Fibroblast of skin of right quadriceps (primary cell): ENCODE data around the gene GPBP1.
A peak's percentile ranks its signal among the peaks of the same experiment; 100 is the strongest.
"Not testable (repeated sequence)": the region's sequence is repeated elsewhere in the genome, so short reads cannot be mapped to it uniquely, and the experiment has no call there.

ENCODE experiments used
- DNase-seq: peaks from one replicate; pipeline ENCODE4 v3.0.0-alpha.2; 2013

GPBP1 gene, protein sequence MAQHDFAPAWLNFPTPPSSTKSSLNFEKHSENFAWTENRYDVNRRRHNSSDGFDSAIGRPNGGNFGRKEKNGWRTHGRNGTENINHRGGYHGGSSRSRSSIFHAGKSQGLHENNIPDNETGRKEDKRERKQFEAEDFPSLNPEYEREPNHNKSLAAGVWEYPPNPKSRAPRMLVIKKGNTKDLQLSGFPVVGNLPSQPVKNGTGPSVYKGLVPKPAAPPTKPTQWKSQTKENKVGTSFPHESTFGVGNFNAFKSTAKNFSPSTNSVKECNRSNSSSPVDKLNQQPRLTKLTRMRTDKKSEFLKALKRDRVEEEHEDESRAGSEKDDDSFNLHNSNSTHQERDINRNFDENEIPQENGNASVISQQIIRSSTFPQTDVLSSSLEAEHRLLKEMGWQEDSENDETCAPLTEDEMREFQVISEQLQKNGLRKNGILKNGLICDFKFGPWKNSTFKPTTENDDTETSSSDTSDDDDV

DNA sequence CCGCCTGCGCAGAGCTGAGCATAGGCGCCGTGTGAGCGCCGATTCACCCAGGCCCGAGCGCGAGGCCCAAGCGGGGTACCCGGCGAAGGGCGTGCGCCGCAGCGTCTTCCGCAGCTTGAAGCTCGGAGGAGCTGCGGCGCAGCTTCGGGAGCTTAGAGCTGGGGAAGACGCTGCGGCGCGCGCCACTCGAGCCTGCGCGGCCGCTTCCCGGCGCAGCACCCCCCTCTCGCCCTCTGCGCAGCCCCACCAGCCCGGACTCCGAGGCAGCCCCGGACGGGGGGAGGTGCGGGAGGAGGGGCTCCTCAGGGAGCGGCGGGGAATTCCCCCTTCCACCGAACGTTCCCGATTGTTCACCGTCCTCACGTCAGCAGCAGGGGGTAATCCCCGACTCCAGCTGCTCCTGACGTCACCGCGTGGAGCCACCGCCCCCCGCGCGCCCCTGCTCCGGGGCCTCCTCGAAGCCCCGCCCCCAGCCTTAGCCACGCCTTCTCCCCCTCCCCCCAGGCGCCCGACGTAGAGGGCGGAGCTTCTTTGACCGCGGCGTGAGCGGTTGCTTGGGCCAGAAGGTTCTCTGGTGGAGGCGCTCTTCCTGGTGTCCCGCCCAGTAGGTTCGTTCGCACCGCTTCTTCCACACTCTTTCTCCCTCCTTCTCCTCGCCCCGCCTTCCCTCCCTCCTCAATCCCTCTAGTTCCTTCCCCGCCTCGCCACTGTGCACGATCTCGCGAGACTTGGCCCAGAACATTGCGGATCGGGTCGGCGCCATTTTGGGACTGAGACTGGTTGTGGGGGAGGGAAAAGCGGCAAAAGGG is at the start of gene GPBP1:
GPBP1 (plus strand) TSS at position 741 of the 809 bp plus-strand sequence. CDS start 40,072 bp downstream, outside the sequence.
- peak; percentile 100 for DNase-seq

DNA sequence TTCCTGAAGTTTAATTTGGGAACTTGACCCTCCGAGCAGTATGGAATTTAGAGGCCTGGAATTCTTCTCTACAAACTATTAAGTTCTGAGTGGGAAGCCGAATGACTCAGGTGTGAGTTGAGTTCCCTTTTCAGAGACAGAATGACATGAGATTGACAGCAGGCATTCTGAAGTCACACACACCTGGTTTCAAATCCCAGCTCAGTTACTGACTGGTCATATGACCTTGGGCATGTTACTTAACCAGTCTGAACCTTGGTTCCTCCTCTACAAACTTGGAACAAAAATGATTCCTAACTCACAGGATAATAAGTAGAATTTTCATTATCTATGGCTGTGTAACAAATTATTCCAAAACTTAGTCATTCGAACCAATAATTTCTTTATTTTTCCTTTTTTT is 45.5 kb upstream of the GPBP1 start:
- no peak for DNase-seq

DNA sequence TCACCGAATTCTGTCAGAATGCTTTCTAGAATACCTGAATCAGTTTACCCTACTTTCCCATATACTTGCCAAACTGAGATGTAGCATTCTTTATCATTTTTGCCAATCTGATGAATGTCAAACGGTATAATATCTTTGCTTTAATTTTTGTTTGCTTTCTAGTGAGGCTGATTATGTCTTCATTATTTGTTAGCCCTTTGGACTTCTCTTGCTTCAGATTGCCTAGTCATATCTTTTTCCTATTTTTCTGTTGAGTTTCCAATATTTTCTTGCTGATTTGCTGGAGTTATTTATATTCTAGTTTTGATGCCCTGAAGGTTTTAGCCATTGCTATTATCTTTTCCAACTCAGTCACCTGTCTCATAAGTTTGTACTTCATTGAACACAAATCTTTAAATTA is 40.3 kb upstream of the GPBP1 start:
- no peak for DNase-seq

DNA sequence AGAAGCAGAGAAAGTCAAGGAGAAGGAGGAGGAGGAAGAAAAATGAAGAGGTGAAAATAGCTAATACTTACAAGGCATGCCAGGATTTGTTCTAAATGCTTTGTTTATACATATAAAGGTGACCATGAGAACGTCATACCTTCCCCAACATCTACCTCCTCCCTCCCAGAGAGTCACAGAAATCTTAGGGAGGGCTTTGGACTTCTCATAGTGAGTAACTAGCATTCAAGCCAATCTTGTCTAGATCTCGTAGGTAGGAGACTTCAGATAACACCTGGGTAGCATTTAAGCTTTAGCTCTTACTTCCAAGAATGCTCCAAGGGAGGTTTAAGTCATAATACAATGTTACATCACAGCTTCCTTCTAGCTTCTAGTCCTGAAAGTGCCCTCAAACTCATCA is 36.5 kb upstream of the GPBP1 start:
- DNase-seq: no peak

DNA sequence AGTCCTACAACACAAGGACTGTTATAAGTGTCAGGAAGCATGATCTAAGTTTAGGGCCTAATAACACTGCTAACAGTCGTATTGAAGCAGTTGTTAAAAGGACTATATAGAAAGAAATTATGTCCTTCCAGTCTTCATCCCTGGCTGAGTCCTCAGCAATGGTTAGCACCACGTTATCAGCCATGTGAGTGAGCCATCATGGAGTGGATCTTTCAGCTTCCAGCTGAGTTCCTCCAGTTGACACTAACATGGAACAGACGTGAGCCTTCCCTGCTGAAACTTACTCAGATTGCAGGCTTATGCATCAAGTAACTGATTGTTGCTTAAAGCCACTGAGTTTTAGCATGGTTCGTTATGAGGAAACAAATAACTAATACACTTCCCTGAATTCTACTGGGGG is 21.5 kb upstream of the GPBP1 start:
- DNase-seq: no peak

DNA sequence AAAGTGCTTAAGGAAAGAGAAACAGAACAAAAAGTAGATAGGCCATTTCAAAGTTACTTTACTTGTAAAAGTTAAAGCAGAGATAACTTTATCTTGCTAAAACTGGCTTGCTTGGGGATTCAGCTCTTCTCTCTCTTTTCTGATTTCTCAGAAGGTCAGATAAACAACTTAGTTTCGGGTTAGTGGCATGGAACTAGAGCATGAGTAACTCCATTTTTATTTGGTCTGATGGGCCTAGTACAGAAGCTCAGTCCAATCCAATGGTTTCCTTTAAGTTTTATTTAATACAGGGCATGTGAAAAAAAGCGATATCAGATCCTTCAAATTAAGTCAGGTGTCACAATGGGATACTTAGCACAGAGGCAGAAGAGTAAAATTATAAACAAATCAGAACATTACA is 18.8 kb upstream of the GPBP1 start:
- no peak for DNase-seq

DNA sequence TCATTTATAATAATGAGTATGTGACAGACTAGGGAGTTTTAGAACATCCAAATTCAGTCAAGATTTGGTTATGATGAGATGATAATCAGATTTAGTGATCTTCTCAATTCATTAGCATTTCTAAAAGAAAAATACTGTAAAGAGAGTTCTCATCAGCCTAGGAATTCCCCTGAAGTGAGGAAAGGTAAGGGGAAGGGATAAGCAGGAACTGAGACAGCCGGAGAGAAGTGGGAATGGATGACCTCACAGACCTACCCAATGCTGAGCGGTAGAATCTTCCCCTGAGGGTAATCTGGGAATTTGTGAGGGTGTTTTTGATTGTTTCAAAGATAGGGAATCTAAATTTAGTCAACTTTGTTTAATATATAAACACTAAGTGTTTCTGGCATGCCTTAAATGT is 16.7 kb upstream of the GPBP1 start:
- no peak for DNase-seq

DNA sequence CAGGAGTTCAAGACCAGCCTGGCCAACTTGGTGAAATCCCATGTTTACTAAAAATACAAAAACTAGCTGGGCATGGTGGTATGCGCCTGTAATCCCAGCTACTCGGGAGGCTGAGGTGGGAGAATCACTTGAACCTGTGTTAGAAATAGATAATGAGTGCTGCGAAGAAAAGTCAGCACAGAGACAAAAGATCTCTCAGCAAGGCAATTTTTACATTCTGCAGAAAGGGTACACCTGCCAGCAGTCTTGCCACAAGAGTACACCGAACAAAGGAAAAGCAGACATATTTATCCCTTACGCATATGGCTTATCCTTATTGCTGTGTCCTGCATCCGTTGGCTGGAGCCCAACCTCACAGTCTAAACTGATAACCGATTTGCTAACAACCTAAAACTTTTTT is 16.2 kb upstream of the GPBP1 start:
- DNase-seq: no peak

DNA sequence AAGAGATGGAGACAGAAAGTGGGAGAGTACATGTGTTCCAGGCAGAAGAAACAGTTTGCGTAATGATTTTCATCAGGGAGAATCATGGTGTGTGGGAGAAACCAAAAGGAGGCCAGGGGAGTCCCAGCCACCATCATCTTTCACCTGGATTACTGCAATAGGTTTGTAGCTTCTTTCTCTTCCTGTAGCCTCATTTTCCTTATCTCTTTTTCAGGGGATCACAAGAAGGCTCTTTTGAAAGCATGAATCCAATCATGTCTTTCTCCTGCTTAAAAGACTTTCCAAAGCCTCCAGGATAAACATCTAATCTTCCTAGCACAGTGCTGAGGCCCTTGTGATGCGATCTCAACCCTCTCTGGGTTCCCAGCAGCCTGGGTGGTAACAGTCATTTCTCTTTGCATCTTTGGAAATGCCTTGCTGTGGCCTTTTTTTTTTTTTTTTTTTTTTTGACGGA is 10.3 kb upstream of the GPBP1 start:
- DNase-seq: no peak

DNA sequence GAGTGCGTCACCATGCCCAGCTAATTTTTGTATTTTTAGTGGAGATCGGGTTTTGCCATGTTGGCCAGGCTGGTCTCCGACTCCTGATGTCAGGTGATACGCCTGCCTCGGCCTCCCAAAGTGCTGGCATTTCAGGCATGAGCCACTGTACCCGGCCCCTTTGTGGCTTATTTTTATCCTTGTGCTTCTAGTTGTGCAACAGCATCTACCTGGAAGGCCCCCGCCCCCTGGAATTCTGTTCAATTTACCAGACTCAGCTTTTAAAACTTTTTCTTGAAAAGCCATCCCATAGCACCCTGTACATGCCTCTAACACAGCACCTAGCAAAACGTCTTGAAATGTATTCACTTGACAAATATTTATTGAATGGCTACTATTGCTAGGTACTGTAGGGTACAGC is 9.7 kb upstream of the GPBP1 start:
- DNase-seq: no peak

DNA sequence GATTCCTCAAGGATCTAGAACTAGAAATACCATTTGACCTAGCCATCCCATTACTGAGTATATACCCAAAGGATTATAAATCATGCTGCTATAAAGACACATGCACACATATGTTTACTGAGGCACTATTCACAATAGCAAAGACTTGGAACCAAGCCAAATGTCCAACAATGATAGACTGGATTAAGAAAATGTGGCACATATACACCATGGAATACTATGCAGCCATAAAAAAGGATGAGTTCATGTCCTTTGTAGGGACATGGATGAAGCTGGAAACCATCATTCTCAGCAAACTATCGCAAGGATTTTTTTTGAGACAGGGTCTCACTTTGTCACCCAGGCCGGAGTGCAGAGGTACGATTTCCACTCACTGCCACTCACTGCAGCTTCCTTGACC is 8.7 kb upstream of the GPBP1 start:
- DNase-seq: not testable (repeated sequence)

DNA sequence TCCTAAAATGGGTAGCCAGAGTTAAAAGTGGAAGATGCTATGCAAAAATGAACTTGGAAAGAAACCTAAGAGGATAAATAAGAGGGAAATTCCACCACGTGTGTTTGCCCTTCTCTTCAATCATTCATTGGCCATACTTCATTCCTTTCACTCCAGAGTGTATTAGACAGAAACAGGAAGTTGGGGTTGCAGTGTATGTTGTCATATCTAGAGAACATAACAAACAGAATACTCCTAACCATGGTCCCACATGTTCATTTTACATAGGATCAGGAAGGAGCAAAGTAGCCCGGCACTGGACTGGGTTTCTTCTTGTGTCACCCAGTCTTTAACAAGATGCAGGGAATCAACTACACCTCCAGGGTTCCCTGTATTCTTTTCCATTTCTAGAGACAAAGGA is 7.6 kb upstream of the GPBP1 start:
- DNase-seq: no peak

DNA sequence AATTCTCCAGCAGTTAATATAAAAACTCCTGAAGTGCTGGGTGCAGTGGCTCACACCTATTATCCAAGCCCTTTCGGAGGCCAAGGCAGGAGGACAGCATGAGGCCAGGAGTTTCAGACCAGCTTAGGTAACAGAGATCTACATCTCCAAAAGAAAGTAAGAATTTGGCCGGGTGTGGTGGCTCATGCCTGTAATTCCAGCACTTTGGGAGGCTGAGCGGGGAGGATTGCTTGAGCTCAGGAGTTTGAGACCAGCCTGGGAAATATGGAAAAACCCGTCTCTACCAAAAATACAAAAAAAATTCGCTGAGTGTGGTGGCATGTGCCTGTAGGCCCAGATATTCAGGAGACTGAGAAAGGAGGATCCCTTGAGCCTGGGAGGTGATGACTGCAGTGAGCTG is 6.7 kb upstream of the GPBP1 start:
- DNase-seq: no peak

DNA sequence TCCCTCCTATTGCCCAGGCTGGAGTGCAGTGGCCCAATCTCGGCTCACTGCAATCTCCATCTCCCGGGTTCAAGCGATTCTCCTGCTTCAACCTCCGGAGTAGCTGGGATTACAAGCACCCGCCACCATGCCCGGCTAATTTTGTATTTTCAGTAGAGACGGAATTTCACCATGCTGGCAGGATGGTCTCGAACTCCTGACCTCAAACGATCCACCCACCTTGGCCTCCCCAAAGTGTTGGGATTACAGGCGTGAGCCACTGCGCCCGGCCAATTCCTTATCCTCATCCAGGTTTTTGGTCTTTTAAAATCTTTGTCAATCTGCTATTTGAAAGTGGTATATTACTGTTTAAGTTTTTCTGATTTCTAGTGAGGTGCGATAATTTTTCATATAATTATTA is 3.7 kb upstream of the GPBP1 start:
- not testable (repeated sequence) for DNase-seq

DNA sequence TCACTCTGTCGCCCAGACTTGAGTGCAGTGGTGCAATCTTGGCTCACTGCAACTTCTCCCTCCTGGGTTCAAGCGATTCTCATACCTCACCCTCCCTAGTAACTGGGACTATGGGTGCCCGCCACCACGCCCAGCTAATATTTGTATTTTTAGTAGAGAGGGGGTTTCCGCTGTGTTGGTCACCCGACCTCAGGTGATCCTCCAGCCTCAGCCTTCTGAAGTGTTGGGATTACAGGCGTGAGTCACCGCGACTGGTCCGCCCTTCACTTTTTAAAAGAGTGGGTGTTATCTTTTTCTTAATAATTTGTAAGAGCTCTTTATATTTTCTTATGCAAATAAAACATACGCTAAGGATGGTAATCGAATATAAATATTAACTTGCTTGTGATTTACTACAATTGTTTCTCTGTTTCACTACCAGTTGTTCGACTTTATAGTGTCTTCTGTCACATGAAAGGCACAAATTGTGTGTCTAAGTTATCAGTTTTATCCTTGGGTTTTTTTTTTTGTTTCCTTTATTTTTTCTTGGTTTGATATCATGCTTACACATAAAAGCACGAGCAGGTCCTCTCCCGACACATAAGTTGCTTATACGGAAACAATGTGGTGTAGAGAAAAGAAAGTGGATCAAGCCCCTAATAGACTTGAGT is 1.9 kb upstream of the GPBP1 start:
- DNase-seq: no peak

DNA sequence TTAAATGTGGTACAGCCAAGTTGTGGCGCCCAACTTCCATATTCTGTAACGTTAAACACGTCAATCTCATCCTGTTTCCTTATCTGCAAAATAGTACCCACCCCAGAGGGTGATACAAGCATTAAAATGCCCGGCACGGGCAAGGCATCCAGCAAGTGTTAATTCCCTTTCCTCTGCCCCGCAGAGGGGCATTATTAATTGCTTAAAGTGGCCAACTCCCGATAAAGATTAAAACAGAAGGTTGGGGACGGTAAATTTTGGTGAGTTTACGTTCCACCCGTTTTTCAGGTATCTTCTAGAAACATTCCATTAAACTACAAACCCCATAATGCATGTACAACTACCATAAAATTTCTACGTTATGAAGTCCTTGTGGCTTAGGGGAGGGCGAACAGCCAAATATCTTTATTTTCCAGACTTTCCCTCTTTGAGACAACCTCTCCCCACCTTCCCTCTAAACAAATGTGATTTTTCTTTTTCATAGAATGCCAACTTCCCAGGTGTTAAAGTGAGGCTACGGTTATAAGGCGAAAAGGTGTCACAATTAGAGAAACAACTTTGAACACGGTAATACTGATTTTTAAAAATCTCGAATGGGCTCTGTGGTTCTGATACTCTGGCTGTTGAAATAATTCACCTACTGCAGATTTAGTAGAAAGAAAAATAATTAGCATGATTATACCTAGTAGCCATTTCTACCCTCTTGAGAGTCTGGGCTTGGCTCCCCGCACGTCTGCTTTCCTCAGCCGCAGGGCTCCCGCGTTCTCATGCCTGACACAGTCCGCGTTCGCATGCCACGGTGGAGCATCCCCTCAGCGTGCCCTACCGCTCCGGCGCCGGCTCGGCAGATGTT is 1.2 kb upstream of the GPBP1 start:
- DNase-seq: no peak

DNA sequence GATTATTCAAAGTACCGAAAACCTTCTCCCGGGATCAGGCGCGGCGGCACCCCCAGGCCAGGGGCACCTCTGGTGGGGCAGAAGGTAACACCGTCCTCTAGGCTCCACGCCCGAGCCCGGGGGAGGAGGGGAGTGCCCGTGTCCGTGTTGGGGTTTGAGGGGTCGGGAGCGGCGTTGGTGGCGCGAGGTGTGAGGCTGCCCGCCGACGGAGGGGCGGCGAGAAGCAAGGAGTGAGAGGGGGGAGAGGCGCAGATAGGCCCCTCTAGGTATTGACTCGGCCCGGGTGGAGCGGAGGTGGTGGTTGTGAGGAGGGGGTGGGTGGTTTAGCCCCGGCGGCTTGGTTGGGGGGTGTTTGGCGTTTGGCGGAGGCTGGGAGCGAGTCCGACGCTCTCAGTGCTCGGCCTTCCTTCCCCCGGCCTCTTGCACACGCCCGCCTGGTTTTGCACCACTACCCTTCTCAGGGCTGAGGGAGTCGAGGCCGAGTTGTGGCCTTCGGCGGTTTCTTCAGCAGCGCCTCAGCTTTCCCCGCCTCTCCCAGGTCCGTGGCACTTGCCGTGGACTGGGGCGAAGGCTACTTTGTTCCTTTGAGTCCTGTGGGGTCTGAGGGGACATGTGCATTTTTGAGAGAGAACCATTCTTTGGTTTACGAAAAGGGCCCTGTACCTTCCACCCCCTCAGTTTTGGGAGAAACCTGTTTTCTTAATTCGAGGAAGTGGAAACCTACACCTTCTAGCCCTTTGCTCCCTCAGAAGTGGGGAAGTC is 450 bp downstream of the GPBP1 start:
- peak; percentile 22 for DNase-seq

DNA sequence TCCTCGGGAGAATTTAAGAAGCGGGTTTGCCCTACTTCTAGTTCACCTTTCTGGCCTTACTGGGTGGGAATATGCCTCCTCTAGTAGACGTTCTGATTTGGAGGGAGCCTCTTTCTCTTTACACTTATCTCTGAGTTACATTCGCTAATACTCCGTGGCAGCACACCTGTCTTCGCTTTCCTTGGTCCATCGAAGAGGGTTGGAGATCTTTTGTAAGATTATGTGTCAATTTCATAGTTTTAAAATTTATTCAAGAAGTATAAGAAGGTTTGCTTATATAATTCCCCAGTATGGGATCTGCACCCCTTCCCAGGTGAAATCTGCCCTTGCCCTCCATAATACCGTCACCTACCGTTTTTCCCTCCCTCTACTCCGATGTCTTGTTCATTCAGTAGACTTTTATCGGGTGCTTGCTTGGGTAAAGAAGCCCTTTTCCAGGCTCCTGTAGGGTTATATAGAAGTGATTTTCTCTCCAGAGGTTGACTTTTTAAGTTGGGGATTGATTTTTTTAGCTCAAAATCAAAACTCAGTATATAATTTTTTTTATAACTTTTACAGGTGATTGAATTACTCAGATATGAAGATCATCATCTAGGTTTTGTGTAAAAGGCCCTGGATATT is 1.1 kb downstream of the GPBP1 start:
- no peak for DNase-seq

DNA sequence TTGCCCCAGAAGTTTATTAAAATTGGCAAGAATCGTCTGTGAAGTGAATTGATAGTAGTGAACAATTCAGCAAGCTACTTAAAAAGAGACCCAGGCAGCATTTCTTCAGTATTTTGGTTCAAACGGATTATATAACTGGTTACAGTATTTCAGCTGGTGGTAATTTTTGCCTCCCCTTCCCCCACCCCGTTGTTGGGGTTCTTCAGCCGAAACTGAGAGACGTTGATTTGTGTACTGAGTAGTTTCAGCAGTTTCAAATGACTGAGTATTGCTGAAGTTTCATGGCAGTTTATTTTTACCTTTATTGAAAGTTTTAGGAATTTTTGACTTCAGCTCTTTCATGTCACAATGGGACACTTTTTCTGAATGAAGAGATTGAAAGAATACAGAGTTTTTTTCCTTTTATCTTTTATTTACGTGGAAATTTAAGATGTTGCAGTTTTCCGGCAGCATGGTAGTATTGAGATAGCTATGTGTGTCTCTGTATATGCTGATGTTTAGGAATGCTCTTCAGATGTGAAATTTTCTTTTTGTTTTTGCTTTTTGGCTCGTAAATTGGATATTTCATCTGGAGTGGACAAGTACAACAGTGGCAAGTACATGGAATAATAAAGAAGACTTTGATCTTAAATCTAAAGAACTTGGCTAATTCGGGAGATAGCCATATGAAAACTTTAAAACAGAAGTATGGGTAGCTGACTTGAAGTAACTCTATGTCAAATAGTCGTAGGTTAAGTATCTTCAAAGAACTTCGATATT is 1.9 kb downstream of the GPBP1 start:
- no peak for DNase-seq

DNA sequence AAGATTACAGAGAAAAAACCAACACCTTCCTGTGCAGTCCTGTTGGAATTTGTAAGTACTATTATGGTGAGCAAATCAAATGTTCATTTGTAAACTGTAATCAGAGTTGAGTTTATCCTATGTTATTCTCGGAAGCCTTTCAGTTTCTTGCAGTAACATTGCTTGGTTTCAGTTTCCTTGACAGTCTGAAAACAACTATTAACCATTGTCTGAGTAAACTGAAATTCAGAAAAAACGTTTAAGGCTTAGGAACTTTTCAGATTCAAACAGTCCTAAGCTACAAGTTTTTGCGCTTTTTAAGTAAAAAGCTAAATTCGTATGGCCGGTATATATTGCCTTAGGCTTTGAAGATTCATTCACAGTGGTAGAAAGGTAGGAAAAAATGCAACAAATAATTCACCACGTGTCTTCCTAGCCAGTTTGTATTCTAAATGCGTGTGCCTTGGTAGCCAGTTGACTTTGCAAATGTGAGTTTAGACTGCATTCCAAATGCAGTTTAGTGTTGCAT is 2.5 kb downstream of the GPBP1 start:
- DNase-seq: peak; percentile 68
